ENCODE measurements around the gene PAK6. TPM values are rescaled to one million over a fixed set of nuclear protein-coding genes. Genes with fewer than 3 reads are reported as not detected.

The PAK6 gene
- polyA plus RNA-seq, 3 donors = 0.03 TPM; not detected in 2

GRCh38 chr15:40316931-40317330 is 78.1 kb downstream of the PAK6 start:
- peaks cover 10 to 11% of the 10 kb centered on the region in 2 donors for H3K4me1 ChIP-seq (ENCODE audit: control insufficient read depth in 1 of 2, insufficient read depth in 2 of 2, low read length in 2 of 2)
- no peak for DNase-seq
- no peak overlapping the region for H3K4me2 ChIP-seq (replicated peaks; ENCODE audit: extremely low read depth, low read length, poor library complexity, severe bottlenecking)
- WGBS (ENCODE audit: insufficient coverage) = no CpG with 5 or more reads among the region's 3 CpGs
- Mint-ChIP-seq H3K36me3 (peaks cover 0 to 2% of the 10 kb centered on the region in 2 donors), H3K9me3 (no peaks in the 10 kb centered on the region), H3K4me3 (no peak overlapping the region), H3K4me1 (peaks cover 25% of the 10 kb centered on the region), H3K27me3 (ENCODE audit: low read depth in 3 of 3) (peaks cover 15 to 21% (median 16%) of the 10 kb centered on the region in 3 donors), H3K27ac (no peak overlapping the region)
- no peak overlapping the region for H3K4me3 ChIP-seq (replicated peaks in 1 of 3; ENCODE audit: low read depth in 2 of 3, low read length in 3 of 3)
- peaks cover 4 to 10% of the 10 kb centered on the region in 2 donors for H3K27me3 ChIP-seq (ENCODE audit: control insufficient read depth in 2 of 2, insufficient read depth in 2 of 2, low read length in 2 of 2)
- H4K20me1 ChIP-seq (ENCODE audit: insufficient read depth, low read length) = no peaks in the 10 kb centered on the region
- intact Hi-C loops (cut with micrococcal nuclease) = no loop called here
- no peak overlapping the region for H3K9ac ChIP-seq (ENCODE audit: insufficient read depth, low read length, poor library complexity, severe bottlenecking)
- H2AFZ ChIP-seq (ENCODE audit: insufficient read depth, low read depth, low read length, poor library complexity, severe bottlenecking) = no peak overlapping the region
- H3K27ac ChIP-seq (ENCODE audit: low read depth in 1 of 2, low read length in 2 of 2) = no peak overlapping the region
- no peaks in the 10 kb centered on the region for H3K79me2 ChIP-seq (ENCODE audit: insufficient read depth, low read length)
- no peaks in the 10 kb centered on the region for H3K36me3 ChIP-seq (replicated peaks in 1 of 2; ENCODE audit: control insufficient read depth in 1 of 2, insufficient read depth in 2 of 2, low read length in 2 of 2)
- H3K9me3 ChIP-seq (replicated peaks in 1 of 2; ENCODE audit: control insufficient read depth in 1 of 2, insufficient read depth in 1 of 2, low read length in 2 of 2) = no peaks in the 10 kb centered on the region
- TF ChIP-seq CTCF (IDR thresholded peaks at IDR 0.05) = no peak

- peaks cover 15 to 19% (median 19%) of the 10 kb centered on the region in 3 donors for H3K27me3 Mint-ChIP-seq (ENCODE audit: low read depth in 3 of 3)
- no peak overlapping the region for H3K27ac Mint-ChIP-seq
- H3K9me3 Mint-ChIP-seq = no peaks in the 10 kb centered on the region
- no peaks in the 10 kb centered on the region for H3K9me3 ChIP-seq (replicated peaks in 1 of 2; ENCODE audit: control insufficient read depth in 1 of 2, insufficient read depth in 1 of 2, low read length in 2 of 2)
- 49% methylated on average over 3 of the region's 4 CpGs for WGBS (ENCODE audit: insufficient coverage)
- H3K4me2 ChIP-seq (replicated peaks; ENCODE audit: extremely low read depth, low read length, poor library complexity, severe bottlenecking) = no peak overlapping the region
- no peak for DNase-seq
- H4K20me1 ChIP-seq (ENCODE audit: insufficient read depth, low read length) = no peaks in the 10 kb centered on the region
- H3K4me1 ChIP-seq (ENCODE audit: control insufficient read depth in 1 of 2, insufficient read depth in 2 of 2, low read length in 2 of 2) = peaks cover 11 to 13% of the 10 kb centered on the region in 2 donors
- no peak for TF ChIP-seq CTCF (IDR thresholded peaks at IDR 0.05)
- no peak overlapping the region for H3K4me3 Mint-ChIP-seq
- H3K36me3 Mint-ChIP-seq = peaks cover 0 to 2% of the 10 kb centered on the region in 2 donors
- peaks cover 4 to 10% of the 10 kb centered on the region in 2 donors for H3K27me3 ChIP-seq (ENCODE audit: control insufficient read depth in 2 of 2, insufficient read depth in 2 of 2, low read length in 2 of 2)
- no peaks in the 10 kb centered on the region for H3K36me3 ChIP-seq (replicated peaks in 1 of 2; ENCODE audit: control insufficient read depth in 1 of 2, insufficient read depth in 2 of 2, low read length in 2 of 2)
- no peak overlapping the region for H3K27ac ChIP-seq (ENCODE audit: low read depth in 1 of 2, low read length in 2 of 2)
- intact Hi-C loops (cut with micrococcal nuclease) = no loop called here
- H3K79me2 ChIP-seq (ENCODE audit: insufficient read depth, low read length) = no peaks in the 10 kb centered on the region
- peaks cover 28% of the 10 kb centered on the region for H3K4me1 Mint-ChIP-seq
- H3K9ac ChIP-seq (ENCODE audit: insufficient read depth, low read length, poor library complexity, severe bottlenecking) = no peak overlapping the region
- H2AFZ ChIP-seq (ENCODE audit: insufficient read depth, low read depth, low read length, poor library complexity, severe bottlenecking) = no peak overlapping the region
- H3K4me3 ChIP-seq (replicated peaks in 1 of 3; ENCODE audit: low read depth in 2 of 3, low read length in 3 of 3) = no peak overlapping the region
Observed at GRCh38 chr15:40317580-40317979, 78.7 kb downstream of the PAK6 start.
